Prostate gland (tissue), 2 donors: ENCODE measurements around the gene ECE1. TPM values are rescaled to one million over a fixed set of nuclear protein-coding genes. Genes with fewer than 3 reads are reported as not detected.
A peak's percentile ranks its signal among the peaks of the same experiment; 100 is the strongest.

Experiments used
- DNase-seq: peaks from one replicate; pipeline ENCODE4 v3.0.0-alpha.2; 2019; ENCODE audit warnings: low spot score
- H3K27ac ChIP-seq, 2 donors: fragments of 200-600 bp; sonication (generic); 2 replicates each; pipeline ENCODE4 v1.5.1; 2017 to 2019
- H3K27me3 ChIP-seq: fragments of 200-600 bp; sonication (generic); replicated peaks from 2 replicates; pipeline ENCODE4 v1.5.1; 2019; ENCODE audit not compliant: insufficient read depth
- H3K36me3 ChIP-seq, 2 donors: fragments of 200-600 bp; sonication (generic); 1 replicate in 1 of 2; 2 replicates in 1 of 2; pipeline versions ENCODE4 v1.5.1 to v1.8.1; 2017 to 2019
- H3K4me1 ChIP-seq: fragments of 200-600 bp; sonication (generic); replicated peaks from 2 replicates; pipeline ENCODE4 v1.5.1; 2019
- H3K4me3 ChIP-seq, 2 donors: fragments of 200-600 bp; sonication (generic); 2 replicates each; pipeline ENCODE4 v1.5.1; 2017 to 2019
- H3K9me3 ChIP-seq: fragments of 200-600 bp; sonication (generic); 2 replicates; pipeline ENCODE4 v1.5.1; 2017
- CTCF ChIP-seq, 4 experiments: fragments of 200-600 bp in 2 of 4; fragments of 450-650 bp in 2 of 4; sonication (generic) in 2 of 4; IDR thresholded peaks; 1 replicate in 3 of 4; 2 replicates in 1 of 4; pipeline ENCODE4 v1.5.1; 2016 to 2019; ENCODE audit warnings: antibody characterized with exemption in 4 of 4, mild to moderate bottlenecking in 2 of 4, moderate library complexity in 2 of 4
- POLR2A ChIP-seq: fragments of 450-650 bp; IDR thresholded peaks from one replicate; pipeline ENCODE4 v1.6.1; 2016; ENCODE audit warnings: antibody characterized with exemption, mild to moderate bottlenecking
- POLR2AphosphoS5 ChIP-seq: sonication (generic); formaldehyde crosslinking; IDR thresholded peaks from one replicate; pipeline ENCODE4 v1.6.1; 2017; ENCODE audit warnings: antibody characterized with exemption
- WGBS: methylation state at CpG from one replicate; pipeline ENCODE4 v1.1.5; 2018; 5-methylcytosine and 5-hydroxymethylcytosine counted together
- intact Hi-C: fragments of 100-400 bp; cut with DNase I; formaldehyde crosslinking; loops from one replicate; pipeline ENCODE4 v1.14.2; 2022
- total RNA-seq, 2 donors: library from RNA; depleted of rRNA; stranded (reverse); fragments of >200 nt; gene quantifications; one replicate each; pipeline ENCODE4 v1.1.0, GENCODE V29; 2016

The ECE1 gene
- total RNA-seq, 2 donors from 2014 or later = 113 to 146 TPM

- H3K4me1 ChIP-seq = no peaks in the 10 kb centered on the region
Observed at GRCh38 chr1:21295545-21295944, 5.3 kb upstream of the ECE1 start.

DNA sequence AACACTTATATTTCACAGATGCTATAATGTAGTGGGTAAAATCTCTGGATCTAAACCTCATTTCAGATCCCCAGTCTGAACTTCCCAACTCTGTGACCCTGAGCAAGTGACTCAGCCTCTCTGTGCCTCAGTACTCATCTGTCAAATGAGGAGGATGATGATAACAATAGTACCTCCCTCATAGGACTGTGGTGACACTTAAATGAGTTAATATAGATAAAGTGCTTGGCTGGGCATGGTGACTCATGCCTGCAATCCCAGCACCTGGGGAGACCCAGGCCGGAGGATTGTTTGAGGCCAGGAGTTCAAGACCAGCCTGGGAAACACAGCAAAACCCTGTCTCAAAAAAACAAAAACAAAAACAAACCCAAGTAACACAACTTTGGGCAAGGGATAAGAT is 4.7 kb upstream of the ECE1 start:
- WGBS = 84% methylated on average over 1 of the region's 1 CpG
- Histone ChIP-seq H3K9me3 (no peaks in the 10 kb centered on the region), H3K4me3 (no peak overlapping the region), H3K4me1 (no peaks in the 10 kb centered on the region), H3K27me3 (no peaks in the 10 kb centered on the region), H3K27ac (no peak overlapping the region), H3K36me3 (no peaks in the 10 kb centered on the region)
- no peak for TF ChIP-seq POLR2AphosphoS5
- TF ChIP-seq POLR2A = no peak
- TF ChIP-seq CTCF (IDR thresholded peaks at IDR 0.05) = no peak
- intact Hi-C loops = no loop called here
- DNase-seq = no peak

More at GRCh38 chr1:21295545-21295944, 5.3 kb upstream of the ECE1 start:
- Histone ChIP-seq H3K4me3 (no peak overlapping the region), H3K9me3 (no peaks in the 10 kb centered on the region), H3K36me3 (no peaks in the 10 kb centered on the region), H3K27me3 (no peaks in the 10 kb centered on the region), H3K27ac (no peak overlapping the region)
- no peak for DNase-seq
- TF ChIP-seq POLR2AphosphoS5 (no peak), POLR2A (no peak), CTCF (IDR thresholded peaks at IDR 0.05) (no peak)
- WGBS = 83% methylated on average over 6 of the region's 6 CpGs
- intact Hi-C loops = no loop called here

DNA sequence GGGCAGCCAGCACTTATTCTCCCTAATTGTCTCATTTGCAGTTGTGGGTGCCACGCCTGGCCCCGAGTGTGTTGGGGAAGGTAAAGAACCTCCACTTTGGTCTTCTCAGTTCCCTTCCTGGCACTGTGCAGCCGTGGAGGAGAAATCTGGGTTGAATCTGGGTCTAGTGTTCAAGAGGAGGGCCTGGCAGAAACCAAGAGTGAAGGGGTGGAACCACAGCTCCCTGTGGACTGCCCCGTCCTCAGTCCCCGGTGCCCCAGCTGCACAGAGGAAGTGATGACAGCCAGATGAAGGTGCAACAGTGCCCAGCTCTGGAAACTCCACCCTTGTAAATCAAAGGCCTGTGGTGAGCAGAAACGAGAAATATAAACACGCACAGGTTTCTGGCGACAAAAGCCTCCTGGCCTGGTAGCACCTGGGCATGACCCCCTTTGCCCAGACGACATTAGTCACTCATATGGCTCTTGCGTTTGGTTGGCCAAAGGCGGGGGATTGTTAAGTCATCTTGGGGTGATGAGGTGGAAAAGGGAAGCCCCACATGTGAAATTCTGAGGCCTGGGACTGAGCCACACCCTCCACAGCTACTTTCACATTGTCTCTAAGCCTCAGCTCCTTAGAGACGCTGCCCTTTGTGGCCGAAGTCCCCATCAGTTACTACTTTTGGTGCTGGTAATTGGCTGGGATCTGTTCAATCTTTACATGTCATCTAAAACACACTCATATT is 4.2 kb upstream of the ECE1 start:
- intact Hi-C loops = no loop called here
- no peaks in the 10 kb centered on the region for H3K4me1 ChIP-seq

DNA sequence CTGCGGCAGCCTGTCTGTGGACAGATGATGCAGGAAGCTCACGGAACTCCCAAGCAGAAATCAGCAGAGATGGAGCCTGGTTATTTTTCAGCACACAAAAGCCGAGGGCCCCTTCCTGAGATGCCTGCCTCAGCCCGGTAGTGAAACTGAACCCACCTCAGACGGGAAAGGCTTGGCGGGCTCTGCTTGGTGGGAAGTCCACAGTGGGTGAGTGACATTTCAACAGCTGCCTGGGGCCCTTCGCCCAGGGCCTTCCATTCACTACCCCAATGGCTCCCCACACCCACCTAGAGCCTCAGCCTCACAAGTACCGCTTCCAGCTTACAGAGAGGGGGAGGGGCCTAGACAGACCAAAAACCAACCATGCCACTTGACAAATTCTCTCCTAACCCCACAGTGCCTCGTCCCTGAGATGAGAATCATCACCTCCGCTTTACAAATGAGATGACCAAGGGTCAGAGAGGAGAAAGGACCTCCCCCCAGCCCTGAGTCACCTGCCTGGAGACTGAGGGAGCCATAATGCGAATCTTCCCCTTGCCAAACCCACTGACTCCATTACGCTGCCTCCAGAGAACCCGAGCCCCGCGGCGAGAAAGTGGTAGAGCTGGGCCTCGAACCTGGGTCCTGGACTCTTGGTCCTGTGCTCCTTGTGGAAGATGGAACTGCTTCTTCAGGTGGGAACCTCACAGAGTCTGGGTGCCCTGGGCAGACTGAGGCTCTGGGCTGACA is 3.4 kb upstream of the ECE1 start:
- no peak for DNase-seq
- H3K4me3 ChIP-seq = no peak overlapping the region
- no peaks in the 10 kb centered on the region for H3K36me3 ChIP-seq
- no peaks in the 10 kb centered on the region for H3K27me3 ChIP-seq
- no peaks in the 10 kb centered on the region for H3K4me1 ChIP-seq
- no peak for TF ChIP-seq CTCF (IDR thresholded peaks at IDR 0.05)
- no peak for TF ChIP-seq POLR2A
- TF ChIP-seq POLR2AphosphoS5 = no peak
- H3K9me3 ChIP-seq = no peaks in the 10 kb centered on the region
- 82% methylated on average over 17 of the region's 17 CpGs for WGBS
- peak overlapping the region in 1 of 2 donors; percentile 49 for H3K27ac ChIP-seq
- intact Hi-C loops = no loop called here

More for the DNA sequence above, 4.2 kb upstream of the ECE1 start:
- Histone ChIP-seq H3K27ac (no peak overlapping the region), H3K27me3 (no peaks in the 10 kb centered on the region), H3K9me3 (no peaks in the 10 kb centered on the region), H3K36me3 (no peaks in the 10 kb centered on the region), H3K4me3 (no peak overlapping the region)
- TF ChIP-seq CTCF (IDR thresholded peaks at IDR 0.05) (no peak), POLR2AphosphoS5 (no peak), POLR2A (no peak)
- no peak for DNase-seq
- 78% methylated on average over 13 of the region's 13 CpGs for whole genome bisulfite sequencing
